SKM-1 treated with dmso at 0.1 percent for 144 hours (cell line): ENCODE results near the gene KLHL26.

Experiments used
- DNase-seq: peaks from one replicate; lab custom pipeline; 2025; ENCODE audit not compliant: unreplicated experiment; lab: John Stamatoyannopoulos, UW

KLHL26 gene

GRCh38 chr19:18646535-18647370 is 9.9 kb downstream of the KLHL26 start:
- no peak for DNase-seq

GRCh38 chr19:18647371-18647767 is 10.5 kb downstream of the KLHL26 start:
- no peak for DNase-seq

- no peak for DNase-seq
Observed at GRCh38 chr19:18647807-18648206, 11.0 kb downstream of the KLHL26 start.

- no peak for DNase-seq
Observed at GRCh38 chr19:18648973-18649315, 12.1 kb downstream of the KLHL26 start.

GRCh38 chr19:18649371-18650020 is 12.7 kb downstream of the KLHL26 start:
- DNase-seq, result no peak

DNA sequence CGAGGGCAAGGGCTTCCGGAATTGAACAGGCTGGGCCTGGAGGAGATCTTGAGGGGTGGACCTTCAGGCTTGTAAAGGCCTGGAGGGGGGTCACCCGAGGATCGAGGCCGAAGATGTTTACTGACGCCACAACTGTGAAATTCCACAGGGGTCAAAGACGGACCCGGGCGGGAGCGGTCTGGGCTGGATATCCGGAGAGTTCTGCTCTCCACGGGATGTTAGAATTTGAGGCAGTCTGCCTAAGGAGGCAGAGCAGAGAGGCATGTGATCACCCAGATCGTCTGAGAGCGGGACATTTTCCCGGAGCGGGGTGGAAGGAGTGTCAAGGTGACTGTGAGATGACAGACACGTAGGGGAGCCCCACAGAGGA is 13.2 kb downstream of the KLHL26 start:
- DNase-seq, result no peak

- DNase-seq, result no peak
Observed at GRCh38 chr19:18650468-18651041, 13.7 kb downstream of the KLHL26 start.

- DNase-seq, result no peak
Observed at GRCh38 chr19:18651300-18651699, 14.5 kb downstream of the KLHL26 start.

- no peak for DNase-seq
Observed at GRCh38 chr19:18651733-18652132, 14.9 kb downstream of the KLHL26 start.

GRCh38 chr19:18653853-18654252 is 17.0 kb downstream of the KLHL26 start:
- no peak for DNase-seq

DNA sequence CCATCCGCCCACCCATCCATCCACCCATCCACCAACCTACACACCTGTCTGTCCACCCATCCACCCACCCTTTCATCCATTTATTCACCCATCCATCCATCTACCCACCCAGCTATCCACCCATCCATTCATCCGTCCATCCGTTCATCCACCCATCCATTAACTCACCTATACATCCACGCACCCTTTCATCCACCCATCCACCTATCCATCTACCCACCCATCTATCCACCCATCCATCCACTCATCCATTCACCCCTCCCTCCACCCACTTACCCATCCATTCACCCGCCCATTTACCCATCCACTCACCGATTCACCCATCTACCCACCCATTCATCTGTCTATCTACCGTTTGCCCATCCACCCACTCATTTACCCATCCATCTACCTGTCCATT is 17.6 kb downstream of the KLHL26 start:
- no peak for DNase-seq

DNA sequence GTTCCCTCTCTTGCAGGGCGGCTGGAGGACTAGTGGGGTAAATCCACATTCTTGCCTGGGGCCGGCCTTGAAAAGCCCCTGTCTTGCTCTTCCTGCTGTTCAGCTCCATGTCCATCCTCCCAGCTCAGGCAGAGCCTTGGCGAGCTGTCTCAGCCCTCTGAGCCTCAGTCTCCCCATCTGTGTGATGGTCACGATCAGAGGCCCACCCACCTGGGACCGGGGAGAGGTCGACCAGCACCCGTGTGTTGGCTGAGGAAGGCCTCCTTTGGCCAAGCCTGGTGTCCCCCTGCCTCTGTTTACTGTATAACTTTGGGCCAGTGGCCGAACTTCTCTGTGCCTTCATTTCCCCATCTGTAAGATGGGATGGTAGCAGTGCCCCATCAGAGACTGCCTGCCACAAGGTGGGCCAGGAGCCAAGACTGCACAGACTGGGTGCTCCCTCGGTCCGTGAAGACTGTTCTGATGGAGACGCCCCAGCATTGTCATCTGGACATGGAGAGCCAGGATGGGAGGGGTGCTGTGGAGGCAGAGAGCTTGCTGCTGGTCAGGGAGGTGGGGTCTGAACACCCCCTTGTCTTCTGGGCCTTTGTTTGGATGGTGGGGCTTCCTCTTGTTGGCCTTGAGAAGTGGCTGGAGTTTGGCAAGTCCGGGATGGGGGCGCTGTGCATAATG is 18.5 kb downstream of the KLHL26 start:
- DNase-seq, result no peak

DNA sequence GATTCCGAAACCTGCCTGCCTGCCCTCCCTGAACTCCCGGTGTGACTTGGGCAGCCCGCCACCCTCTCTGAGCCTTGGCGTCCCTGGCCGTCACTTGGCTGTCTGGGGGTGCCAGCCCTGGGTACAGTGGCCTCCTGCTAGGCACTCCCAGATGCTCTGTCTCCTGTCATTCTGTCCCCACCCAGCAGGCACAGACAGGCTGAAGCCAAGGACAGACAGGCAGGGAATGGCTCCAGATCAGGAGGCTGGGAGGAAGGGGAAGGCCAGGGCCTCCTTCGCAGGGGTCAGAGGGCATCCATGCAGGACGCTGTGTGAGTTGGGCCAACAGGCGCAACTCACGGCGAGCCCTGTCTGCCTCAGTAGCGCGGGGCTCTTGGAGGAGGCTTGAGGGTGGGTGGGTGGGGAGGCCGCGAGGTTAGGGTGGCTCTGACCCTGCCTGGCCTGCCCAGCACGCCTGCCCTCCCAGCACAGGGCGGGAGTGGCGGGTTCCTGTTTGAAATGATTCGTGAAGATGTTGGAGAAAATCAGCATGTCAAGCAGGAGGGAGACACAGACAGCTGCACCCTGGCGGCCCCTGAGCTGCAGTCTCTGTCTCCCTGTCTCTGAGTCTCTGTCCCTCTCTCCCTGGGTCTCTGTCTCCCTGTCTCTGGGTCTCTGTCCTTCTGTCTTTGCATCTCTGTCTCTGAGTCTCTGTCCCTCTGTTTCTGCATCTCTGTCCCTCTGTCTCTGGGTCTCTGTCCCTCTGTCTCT is 19.7 kb downstream of the KLHL26 start:
- DNase-seq, result no peak

DNA sequence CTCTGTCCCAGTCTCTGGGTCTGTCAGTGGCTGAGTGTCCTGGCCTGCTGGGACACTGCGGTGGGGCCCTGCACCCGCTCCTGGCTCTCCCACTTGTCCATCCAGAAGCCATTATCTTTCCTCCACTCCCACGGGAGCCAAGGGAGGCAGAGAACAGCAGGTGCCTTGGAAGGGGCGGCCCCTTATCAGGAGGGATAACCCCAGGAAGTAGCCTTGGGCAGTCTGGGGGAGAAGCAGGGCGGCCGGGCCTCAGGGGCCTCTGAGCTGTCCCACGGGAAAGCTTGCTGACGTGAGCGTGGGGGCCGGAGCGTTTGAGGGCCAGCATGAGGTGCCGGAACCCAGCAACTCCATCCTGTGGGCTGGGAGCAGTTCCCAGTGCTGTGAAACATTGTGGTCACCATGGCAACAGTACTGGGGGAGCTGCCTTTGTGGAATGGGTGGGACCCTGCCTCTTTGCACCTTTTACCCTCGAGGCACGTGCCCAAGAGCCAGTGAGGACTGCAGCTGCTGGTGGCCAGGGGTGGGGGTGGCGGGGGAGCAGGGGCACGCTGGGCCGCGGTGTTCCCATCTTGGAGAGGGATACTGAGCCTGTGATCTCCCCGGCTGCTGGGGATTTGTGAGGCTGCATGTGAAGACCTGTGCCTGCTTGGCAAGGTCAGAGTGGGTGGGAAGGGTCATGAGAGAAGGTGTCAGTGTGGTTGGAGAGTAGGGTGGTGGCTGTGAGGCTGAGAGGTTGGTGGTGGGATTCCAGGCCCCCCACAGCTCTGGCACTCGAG is 20.9 kb downstream of the KLHL26 start:
- no peak for DNase-seq

DNA sequence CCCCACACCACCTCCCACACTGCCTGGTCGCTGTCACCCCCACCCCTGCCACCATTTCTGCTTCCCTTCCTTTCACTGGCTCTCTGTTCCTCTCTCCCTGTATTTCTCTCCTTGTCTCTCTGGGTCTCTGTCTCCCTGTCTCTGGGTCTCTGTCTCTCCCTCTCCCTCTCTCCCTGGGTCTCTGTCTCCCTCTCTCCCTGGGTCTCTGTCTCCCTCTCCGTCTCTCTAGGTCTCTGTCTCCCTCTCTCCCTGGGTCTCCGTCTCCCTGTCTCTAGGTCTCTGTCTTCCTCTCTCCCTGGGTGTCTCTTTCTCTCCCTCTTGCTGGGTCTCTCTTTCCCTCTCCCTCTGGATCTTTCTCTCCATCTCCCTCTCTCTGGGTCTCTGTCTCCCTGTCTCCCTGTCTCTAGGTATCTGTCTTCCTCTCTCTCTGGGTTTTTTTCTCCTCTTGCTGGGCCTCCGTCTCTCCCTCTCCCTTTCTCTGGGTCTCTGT is 21.6 kb downstream of the KLHL26 start:
- no peak for DNase-seq

- DNase-seq, result peak; percentile 33
Observed at GRCh38 chr19:18659281-18660050, 22.6 kb downstream of the KLHL26 start.

- DNase-seq, result no peak
Observed at GRCh38 chr19:18660051-18660910, 23.5 kb downstream of the KLHL26 start.

DNA sequence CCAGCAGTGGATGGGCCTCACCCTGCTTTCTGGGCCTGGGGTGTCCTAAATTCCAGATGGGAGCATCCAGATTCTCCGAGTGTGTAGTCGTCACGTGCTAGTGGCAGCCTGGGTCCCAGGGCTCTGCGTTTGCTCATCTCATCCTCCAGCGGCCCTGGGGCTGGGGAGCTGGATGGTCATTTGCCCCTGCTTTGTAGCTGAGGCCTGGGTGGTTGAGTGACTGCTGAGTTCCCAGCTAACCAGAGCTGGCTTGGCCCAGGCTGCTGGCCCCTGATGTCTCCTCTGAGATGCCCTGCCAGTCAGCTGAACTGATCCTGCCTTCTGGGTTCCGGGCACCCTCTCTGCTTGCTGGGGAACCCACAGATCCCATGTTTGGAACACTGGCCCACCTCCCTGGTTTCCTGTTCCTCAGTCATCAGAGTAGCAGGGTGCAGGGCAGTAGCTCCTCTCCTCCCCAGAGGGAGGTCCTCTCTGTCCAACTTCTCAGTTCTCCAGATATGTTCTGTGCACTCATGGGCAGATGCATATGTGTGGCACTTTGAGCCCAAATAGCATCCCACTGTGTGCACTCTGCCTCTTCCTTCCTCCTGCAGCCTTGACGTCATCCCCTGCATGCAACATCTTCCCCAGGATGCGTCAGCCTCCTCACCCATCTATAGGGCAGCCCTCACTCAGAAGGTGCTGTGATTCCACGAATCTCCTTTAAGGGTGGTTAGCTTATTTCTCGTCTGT is 24.3 kb downstream of the KLHL26 start:
- DNase-seq, result no peak
